ENCODE data around the gene MRPS6.

Gene MRPS6

GRCh38 chr21:34100790-34101189 is 27.4 kb downstream of the MRPS6 start:
- DNase-seq (ENCODE audit: low read depth): no peak

- DNase-seq (ENCODE audit: low read depth): peak; percentile 44
These were observed 32.7 kb downstream of the MRPS6 start for GRCh38 chr21:34105947-34106541.

GRCh38 chr21:34107606-34108005 is 34.2 kb downstream of the MRPS6 start:
- no peak for DNase-seq (ENCODE audit: low read depth)

GRCh38 chr21:34109075-34109474 is 35.7 kb downstream of the MRPS6 start:
- DNase-seq (ENCODE audit: low read depth): no peak

- no peak for DNase-seq (ENCODE audit: low read depth)
These were observed 37.3 kb downstream of the MRPS6 start for GRCh38 chr21:34110594-34111202.

- DNase-seq (ENCODE audit: low read depth): peak; percentile 96
These were observed 39.1 kb downstream of the MRPS6 start for GRCh38 chr21:34112316-34113033.

GRCh38 chr21:34113842-34114241 is 40.5 kb downstream of the MRPS6 start:
- peak; percentile 41 for DNase-seq (ENCODE audit: low read depth)

- DNase-seq (ENCODE audit: low read depth): no peak
These were observed 41.8 kb downstream of the MRPS6 start for GRCh38 chr21:34115160-34115559.

GRCh38 chr21:34116569-34116968 is 43.2 kb downstream of the MRPS6 start:
- no peak for DNase-seq (ENCODE audit: low read depth)

- no peak for DNase-seq (ENCODE audit: low read depth)
These were observed 47.5 kb downstream of the MRPS6 start for GRCh38 chr21:34120867-34121266.

GRCh38 chr21:34122047-34122446 is 48.7 kb downstream of the MRPS6 start:
- no peak for DNase-seq (ENCODE audit: low read depth)

- no peak for DNase-seq (ENCODE audit: low read depth)
These were observed 50.2 kb downstream of the MRPS6 start for GRCh38 chr21:34123609-34124008.

- DNase-seq (ENCODE audit: low read depth): peak; percentile 74
These were observed 52.9 kb downstream of the MRPS6 start for GRCh38 chr21:34126269-34126668.

- DNase-seq (ENCODE audit: low read depth): peak; percentile 74
These were observed 53.3 kb downstream of the MRPS6 start for GRCh38 chr21:34126691-34127090.

GRCh38 chr21:34128124-34128523 is 54.7 kb downstream of the MRPS6 start:
- DNase-seq (ENCODE audit: low read depth): peak; percentile 59

GRCh38 chr21:34128674-34129038 is 55.3 kb downstream of the MRPS6 start:
- peak; percentile 38 for DNase-seq (ENCODE audit: low read depth)

- DNase-seq (ENCODE audit: low read depth): peak; percentile 86
These were observed 55.9 kb downstream of the MRPS6 start for GRCh38 chr21:34129039-34129891.

- DNase-seq (ENCODE audit: low read depth): peak; percentile 59
These were observed 56.7 kb downstream of the MRPS6 start for GRCh38 chr21:34129901-34130715.

- DNase-seq (ENCODE audit: low read depth): no peak
These were observed 57.3 kb downstream of the MRPS6 start for GRCh38 chr21:34130716-34130985.

GRCh38 chr21:34131586-34131985 is 58.2 kb downstream of the MRPS6 start:
- no peak for DNase-seq (ENCODE audit: low read depth)

GRCh38 chr21:34132202-34132601 is 58.8 kb downstream of the MRPS6 start:
- no peak for DNase-seq (ENCODE audit: low read depth)

- no peak for DNase-seq (ENCODE audit: low read depth)
These were observed 59.5 kb downstream of the MRPS6 start for GRCh38 chr21:34132926-34133325.

Measured in amniotic epithelial cell (primary cell).